ENCODE measurements around the gene ZFYVE9. TPM values are rescaled to one million over a fixed set of nuclear protein-coding genes. Genes with fewer than 3 reads are reported as not detected.

ZFYVE9 gene
- total RNA-seq, 1 experiment from 2014 or later, result 2.2 TPM

GRCh38 chr1:52119301-52120079, 22.4 kb upstream of the ZFYVE9 start:
- Histone ChIP-seq H3K27me3 (ENCODE audit: low read length) (no peaks in the 10 kb centered on the region), H3K4me2 (ENCODE audit: low read depth, low read length, poor library complexity, severe bottlenecking) (no peak overlapping the region), H3K9me3 (ENCODE audit: low read length) (no peaks in the 10 kb centered on the region), H3K36me3 (ENCODE audit: insufficient read depth, low read length) (no peaks in the 10 kb centered on the region), H3K79me2 (ENCODE audit: low read length) (no peaks in the 10 kb centered on the region), H3K9me2 (replicated peaks; ENCODE audit: insufficient read depth, low read length) (no peaks in the 10 kb centered on the region), H3K9ac (ENCODE audit: low read length) (no peak overlapping the region), H4K20me1 (ENCODE audit: insufficient read depth, low read depth, low read length) (no peaks in the 10 kb centered on the region), H3K27ac (ENCODE audit: low read length) (no peak overlapping the region), H3K4me3 (ENCODE audit: low read length) (no peak overlapping the region), H3K4me1 (ENCODE audit: low read length) (no peaks in the 10 kb centered on the region), H2AFZ (ENCODE audit: low read length) (no peak overlapping the region; the same call in 1 of the 2 replicates)
- no peak for DNase-seq

GRCh38 chr1:52122384-52122783, 19.5 kb upstream of the ZFYVE9 start:
- Histone ChIP-seq H4K20me1 (ENCODE audit: insufficient read depth, low read depth, low read length) (no peaks in the 10 kb centered on the region), H3K36me3 (ENCODE audit: insufficient read depth, low read length) (no peaks in the 10 kb centered on the region), H3K4me2 (ENCODE audit: low read depth, low read length, poor library complexity, severe bottlenecking) (no peak overlapping the region), H3K9ac (ENCODE audit: low read length) (no peak overlapping the region), H3K9me2 (replicated peaks; ENCODE audit: insufficient read depth, low read length) (no peaks in the 10 kb centered on the region), H3K4me3 (ENCODE audit: low read length) (no peak overlapping the region), H3K9me3 (ENCODE audit: low read length) (no peaks in the 10 kb centered on the region), H3K4me1 (ENCODE audit: low read length) (no peaks in the 10 kb centered on the region), H3K27me3 (ENCODE audit: low read length) (no peaks in the 10 kb centered on the region), H2AFZ (ENCODE audit: low read length) (no peak overlapping the region), H3K79me2 (ENCODE audit: low read length) (no peaks in the 10 kb centered on the region), H3K27ac (ENCODE audit: low read length) (no peak overlapping the region)
- DNase-seq, result no peak

DNA sequence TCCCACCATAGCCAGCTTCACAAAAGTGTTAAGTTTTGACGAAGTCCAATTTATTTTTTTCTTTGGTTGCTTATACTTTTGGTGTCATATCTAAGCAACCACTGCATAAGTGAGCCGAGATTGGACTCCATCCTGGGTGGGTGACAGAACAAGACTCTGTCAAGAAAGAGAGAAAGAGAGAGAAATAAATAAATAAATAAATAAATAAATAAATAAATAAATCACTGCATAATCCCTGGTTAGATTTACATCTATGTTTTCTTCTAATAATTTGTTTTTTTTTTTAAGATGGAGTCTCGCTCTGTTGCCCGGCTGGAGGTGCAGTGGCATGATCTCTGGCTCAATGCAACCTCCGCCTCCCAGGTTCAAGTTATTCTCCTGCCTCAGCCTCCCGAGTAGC, 18.3 kb upstream of the ZFYVE9 start:
- H2AFZ ChIP-seq (ENCODE audit: low read length), result no peak overlapping the region
- H3K4me2 ChIP-seq (ENCODE audit: low read depth, low read length, poor library complexity, severe bottlenecking), result no peak overlapping the region
- no peak overlapping the region for H3K4me3 ChIP-seq (ENCODE audit: low read length)
- no peaks in the 10 kb centered on the region for H3K4me1 ChIP-seq (ENCODE audit: low read length)
- no peaks in the 10 kb centered on the region for H3K36me3 ChIP-seq (ENCODE audit: insufficient read depth, low read length)
- no peaks in the 10 kb centered on the region for H3K9me2 ChIP-seq (replicated peaks; ENCODE audit: insufficient read depth, low read length)
- H3K27me3 ChIP-seq (ENCODE audit: low read length), result no peaks in the 10 kb centered on the region
- DNase-seq, result no peak
- no peak overlapping the region for H3K9ac ChIP-seq (ENCODE audit: low read length)
- no peaks in the 10 kb centered on the region for H3K79me2 ChIP-seq (ENCODE audit: low read length)
- H4K20me1 ChIP-seq (ENCODE audit: insufficient read depth, low read depth, low read length), result no peaks in the 10 kb centered on the region
- no peak overlapping the region for H3K27ac ChIP-seq (ENCODE audit: low read length)
- no peaks in the 10 kb centered on the region for H3K9me3 ChIP-seq (ENCODE audit: low read length)

- H3K9me2 ChIP-seq (replicated peaks; ENCODE audit: insufficient read depth, low read length), result no peaks in the 10 kb centered on the region
Observed at GRCh38 chr1:52125736-52126359, 16.0 kb upstream of the ZFYVE9 start.

GRCh38 chr1:52127181-52128180, 14.4 kb upstream of the ZFYVE9 start:
- H3K4me2 ChIP-seq (ENCODE audit: low read depth, low read length, poor library complexity, severe bottlenecking), result no peak overlapping the region
- no peak overlapping the region for H3K4me3 ChIP-seq (ENCODE audit: low read length)
- H3K9me2 ChIP-seq (replicated peaks; ENCODE audit: insufficient read depth, low read length), result no peaks in the 10 kb centered on the region
- no peaks in the 10 kb centered on the region for H3K79me2 ChIP-seq (ENCODE audit: low read length)
- no peaks in the 10 kb centered on the region for H3K36me3 ChIP-seq (ENCODE audit: insufficient read depth, low read length)
- H4K20me1 ChIP-seq (ENCODE audit: insufficient read depth, low read depth, low read length), result no peaks in the 10 kb centered on the region
- peak; percentile 50 for DNase-seq
- H3K9ac ChIP-seq (ENCODE audit: low read length), result no peak overlapping the region
- no peak overlapping the region for H3K27ac ChIP-seq (ENCODE audit: low read length)
- H3K27me3 ChIP-seq (ENCODE audit: low read length), result no peaks in the 10 kb centered on the region
- no peaks in the 10 kb centered on the region for H3K9me3 ChIP-seq (ENCODE audit: low read length)
- no peaks in the 10 kb centered on the region for H3K4me1 ChIP-seq (ENCODE audit: low read length)
- H2AFZ ChIP-seq (ENCODE audit: low read length), result no peak overlapping the region

More at GRCh38 chr1:52125736-52126359, 16.0 kb upstream of the ZFYVE9 start:
- H3K79me2 ChIP-seq (ENCODE audit: low read length), result no peaks in the 10 kb centered on the region
- H3K9me3 ChIP-seq (ENCODE audit: low read length), result no peaks in the 10 kb centered on the region
- no peak for DNase-seq
- H4K20me1 ChIP-seq (ENCODE audit: insufficient read depth, low read depth, low read length), result no peaks in the 10 kb centered on the region
- no peaks in the 10 kb centered on the region for H3K4me1 ChIP-seq (ENCODE audit: low read length)
- no peak overlapping the region for H3K9ac ChIP-seq (ENCODE audit: low read length)
- no peak overlapping the region for H2AFZ ChIP-seq (ENCODE audit: low read length)
- no peaks in the 10 kb centered on the region for H3K27me3 ChIP-seq (ENCODE audit: low read length)
- H3K4me3 ChIP-seq (ENCODE audit: low read length), result no peak overlapping the region
- no peak overlapping the region for H3K27ac ChIP-seq (ENCODE audit: low read length)
- H3K36me3 ChIP-seq (ENCODE audit: insufficient read depth, low read length), result no peaks in the 10 kb centered on the region
- H3K4me2 ChIP-seq (ENCODE audit: low read depth, low read length, poor library complexity, severe bottlenecking), result no peak overlapping the region

DNA sequence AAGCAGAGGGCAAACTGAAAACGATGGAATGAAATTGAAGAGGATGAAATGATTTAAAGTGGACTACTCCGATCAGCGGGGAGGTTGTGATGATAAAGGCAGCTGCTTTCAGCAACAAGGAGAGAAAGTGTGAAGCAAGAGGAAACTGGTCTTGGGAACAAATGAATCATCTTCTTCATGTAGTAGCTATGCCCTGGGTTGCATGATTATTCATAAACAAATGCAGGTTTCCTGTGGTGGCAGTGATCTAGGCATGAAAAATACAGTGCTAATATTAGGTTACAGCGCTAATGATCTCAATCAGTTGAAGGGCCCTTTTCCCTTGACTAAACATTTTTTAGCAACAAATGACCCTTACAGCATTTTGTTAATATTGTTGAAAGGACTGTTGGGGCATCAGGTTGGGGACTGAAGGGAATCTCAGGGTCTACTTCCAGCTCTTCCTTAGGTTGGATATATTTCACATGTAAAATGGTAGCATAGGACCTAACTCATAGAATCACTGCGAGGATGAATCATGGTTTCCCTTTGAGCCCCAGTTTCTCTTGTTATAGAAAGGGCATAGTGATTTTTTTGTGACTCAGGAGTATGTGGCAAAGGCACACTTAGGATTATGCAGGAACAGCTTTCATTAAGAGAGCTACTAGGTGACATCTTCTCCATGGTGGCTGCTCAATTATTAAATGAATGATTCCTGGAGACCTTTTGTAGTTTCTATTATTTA, 1.9 kb upstream of the ZFYVE9 start:
- H3K4me1 ChIP-seq (ENCODE audit: low read length), result peaks cover 18% of the 10 kb centered on the region
- DNase-seq, result no peak
- no peak overlapping the region for H3K4me3 ChIP-seq (ENCODE audit: low read length)
- H3K9ac ChIP-seq (ENCODE audit: low read length), result no peak overlapping the region
- no peaks in the 10 kb centered on the region for H3K79me2 ChIP-seq (ENCODE audit: low read length)
- H3K27ac ChIP-seq (ENCODE audit: low read length), result no peak overlapping the region
- no peaks in the 10 kb centered on the region for H4K20me1 ChIP-seq (ENCODE audit: insufficient read depth, low read depth, low read length)
- no peaks in the 10 kb centered on the region for H3K27me3 ChIP-seq (ENCODE audit: low read length)
- no peak overlapping the region for H2AFZ ChIP-seq (ENCODE audit: low read length)
- no peaks in the 10 kb centered on the region for H3K9me2 ChIP-seq (replicated peaks; ENCODE audit: insufficient read depth, low read length)
- no peaks in the 10 kb centered on the region for H3K9me3 ChIP-seq (ENCODE audit: low read length)
- no peaks in the 10 kb centered on the region for H3K36me3 ChIP-seq (ENCODE audit: insufficient read depth, low read length)
- no peak overlapping the region for H3K4me2 ChIP-seq (ENCODE audit: low read depth, low read length, poor library complexity, severe bottlenecking)

DNA sequence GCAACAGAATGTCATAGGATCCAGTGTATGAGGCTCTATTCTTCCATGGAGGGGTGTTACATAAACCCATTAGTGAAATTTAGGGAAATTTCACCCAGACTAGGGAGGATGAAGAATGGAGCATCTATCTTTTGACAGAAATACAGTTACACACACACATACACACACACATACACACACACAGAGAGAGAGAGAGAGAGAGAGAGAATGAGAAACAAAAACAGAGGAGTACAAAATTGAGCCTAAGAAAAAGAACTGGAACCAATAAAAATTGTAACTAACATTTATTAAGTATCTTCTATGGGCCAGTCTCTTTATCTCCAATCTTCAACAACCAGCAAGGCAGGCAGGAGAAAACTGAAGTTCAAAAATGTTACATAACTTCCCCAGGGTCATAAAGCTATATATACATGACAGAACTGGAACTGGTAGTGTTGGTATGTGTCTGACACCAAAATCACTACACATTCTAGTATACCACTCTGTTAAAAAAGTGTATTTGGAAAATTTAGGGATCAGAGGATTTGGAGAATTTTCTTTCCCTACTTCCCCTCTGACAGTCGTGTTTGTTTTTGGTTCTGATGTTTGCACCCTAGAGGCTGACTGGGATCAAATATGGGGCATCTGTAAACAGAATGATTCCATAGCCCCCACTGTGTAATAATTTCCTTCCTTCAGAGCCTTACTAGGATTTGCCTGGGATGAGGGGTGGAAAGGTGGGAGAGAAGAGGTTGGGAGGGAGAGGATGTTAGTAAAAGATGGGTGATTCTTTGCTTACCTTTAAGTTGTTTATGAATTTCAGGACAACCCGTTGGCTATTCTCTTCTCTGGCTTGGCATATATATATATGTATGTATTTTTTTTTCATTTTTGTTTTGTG, 1.0 kb upstream of the ZFYVE9 start:
- H3K79me2 ChIP-seq (ENCODE audit: low read length), result no peaks in the 10 kb centered on the region
- H4K20me1 ChIP-seq (ENCODE audit: insufficient read depth, low read depth, low read length), result no peaks in the 10 kb centered on the region
- H3K36me3 ChIP-seq (ENCODE audit: insufficient read depth, low read length), result no peaks in the 10 kb centered on the region
- no peaks in the 10 kb centered on the region for H3K9me2 ChIP-seq (replicated peaks; ENCODE audit: insufficient read depth, low read length)
- H3K4me1 ChIP-seq (ENCODE audit: low read length), result peaks cover 18% of the 10 kb centered on the region
- no peaks in the 10 kb centered on the region for H3K9me3 ChIP-seq (ENCODE audit: low read length)
- H3K4me2 ChIP-seq (ENCODE audit: low read depth, low read length, poor library complexity, severe bottlenecking), result peak overlapping the region; percentile 91
- no peak overlapping the region for H3K9ac ChIP-seq (ENCODE audit: low read length)
- DNase-seq, result no peak
- no peak overlapping the region; the same call in 1 of the 2 replicates for H2AFZ ChIP-seq (ENCODE audit: low read length)
- H3K27me3 ChIP-seq (ENCODE audit: low read length), result no peaks in the 10 kb centered on the region
- peak overlapping the region; percentile 88; the same call in 1 of the 2 replicates for H3K4me3 ChIP-seq (ENCODE audit: low read length)
- H3K27ac ChIP-seq (ENCODE audit: low read length), result no peak overlapping the region

Data from Karpas-422 (cell line).